ENCODE results near the gene CSTF1. TPM values are rescaled to one million over a fixed set of nuclear protein-coding genes. Genes with fewer than 3 reads are reported as not detected.

The CSTF1 gene
- total RNA-seq = 10 to 100 TPM; 16.4 to 22.8 TPM

DNA sequence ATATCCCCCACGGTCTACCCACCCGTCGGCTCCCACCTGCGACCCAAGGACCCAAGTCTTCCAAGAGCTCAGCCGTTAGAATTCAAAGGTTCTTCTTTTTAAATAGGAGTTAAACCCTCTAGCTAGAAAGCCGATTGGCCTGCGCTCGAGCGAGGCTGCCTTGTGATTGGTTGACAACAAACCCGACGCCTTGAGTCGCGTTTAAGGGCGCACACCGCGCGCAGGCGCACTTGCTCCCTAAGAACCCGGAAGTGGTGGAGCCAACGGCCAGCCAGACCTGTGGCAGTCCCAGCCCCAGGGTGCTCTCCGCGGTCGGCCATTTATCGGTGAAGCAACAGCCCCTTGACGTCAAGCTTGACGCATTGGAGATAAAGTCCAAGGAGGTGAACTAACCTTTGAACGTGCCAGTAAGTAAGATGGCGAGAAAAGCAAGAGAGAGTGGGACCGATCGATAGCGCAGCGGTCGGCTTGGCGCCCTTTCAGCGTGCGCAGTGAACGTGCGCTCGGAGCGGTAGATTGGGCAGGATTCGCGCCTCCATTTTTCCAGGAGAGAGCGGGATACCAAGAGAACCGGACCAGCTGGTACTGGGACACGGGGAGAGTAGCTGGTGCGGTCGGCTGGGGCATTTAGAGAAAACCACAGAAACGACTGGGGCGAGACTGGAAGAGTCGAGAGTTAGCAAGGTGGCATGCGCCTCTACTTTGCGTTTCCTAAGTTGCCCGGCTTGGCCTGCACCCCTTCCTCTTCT lies at the start of gene CSTF1, which contains the start of gene AURKA:
Gene CSTF1 (plus strand): TSS at position 514 of the 749 bp plus-strand sequence. CDS start 2,908 bp downstream, outside the sequence.
Gene AURKA (minus strand): TSS at position 84 of the 749 bp plus-strand sequence. CDS start 4,018 bp downstream, outside the sequence.
- Histone ChIP-seq H3K36me3 (peaks cover 23% of the 10 kb centered on the region), H3K4me3 (peak within 1 kb of the TSS; percentile 82 to 92), H3K27me3 (no peaks in the 10 kb centered on the region), H3K9me3 (no peaks in the 10 kb centered on the region), H3K27ac (peak within 1 kb of the TSS; percentile 91), H3K4me1 (peaks cover 0 to 24% of the 10 kb centered on the region in 2 donors)
- DNase-seq (ENCODE audit: low spot score) = peak; percentile 100
- TF ChIP-seq, protein P1, sequence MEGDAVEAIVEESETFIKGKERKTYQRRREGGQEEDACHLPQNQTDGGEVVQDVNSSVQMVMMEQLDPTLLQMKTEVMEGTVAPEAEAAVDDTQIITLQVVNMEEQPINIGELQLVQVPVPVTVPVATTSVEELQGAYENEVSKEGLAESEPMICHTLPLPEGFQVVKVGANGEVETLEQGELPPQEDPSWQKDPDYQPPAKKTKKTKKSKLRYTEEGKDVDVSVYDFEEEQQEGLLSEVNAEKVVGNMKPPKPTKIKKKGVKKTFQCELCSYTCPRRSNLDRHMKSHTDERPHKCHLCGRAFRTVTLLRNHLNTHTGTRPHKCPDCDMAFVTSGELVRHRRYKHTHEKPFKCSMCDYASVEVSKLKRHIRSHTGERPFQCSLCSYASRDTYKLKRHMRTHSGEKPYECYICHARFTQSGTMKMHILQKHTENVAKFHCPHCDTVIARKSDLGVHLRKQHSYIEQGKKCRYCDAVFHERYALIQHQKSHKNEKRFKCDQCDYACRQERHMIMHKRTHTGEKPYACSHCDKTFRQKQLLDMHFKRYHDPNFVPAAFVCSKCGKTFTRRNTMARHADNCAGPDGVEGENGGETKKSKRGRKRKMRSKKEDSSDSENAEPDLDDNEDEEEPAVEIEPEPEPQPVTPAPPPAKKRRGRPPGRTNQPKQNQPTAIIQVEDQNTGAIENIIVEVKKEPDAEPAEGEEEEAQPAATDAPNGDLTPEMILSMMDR (IDR thresholded peaks at IDR 0.05) = no peak

DNA sequence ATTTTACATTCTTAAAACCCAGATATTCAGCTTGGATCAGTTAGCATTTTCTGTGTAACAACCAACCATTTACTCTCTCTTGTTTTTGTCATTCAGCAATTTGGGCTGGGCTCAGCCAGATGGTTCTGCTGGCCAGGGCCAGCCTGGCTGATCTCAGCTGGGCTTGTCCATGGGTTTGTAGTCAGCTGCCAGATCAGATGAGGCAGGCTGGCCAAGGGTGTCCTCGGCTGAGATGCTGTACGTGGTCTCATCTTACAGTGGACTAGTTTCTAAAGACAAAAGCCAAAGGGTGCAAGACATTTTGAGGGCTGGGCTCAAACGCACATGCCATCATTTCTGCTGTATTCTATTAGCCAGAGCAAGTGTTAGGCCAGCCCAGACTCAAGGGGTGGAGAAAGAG lies 49.7 kb upstream of the CSTF1 start:
- H3K27me3 ChIP-seq = no peaks in the 10 kb centered on the region
- DNase-seq (ENCODE audit: low spot score) = no peak

DNA sequence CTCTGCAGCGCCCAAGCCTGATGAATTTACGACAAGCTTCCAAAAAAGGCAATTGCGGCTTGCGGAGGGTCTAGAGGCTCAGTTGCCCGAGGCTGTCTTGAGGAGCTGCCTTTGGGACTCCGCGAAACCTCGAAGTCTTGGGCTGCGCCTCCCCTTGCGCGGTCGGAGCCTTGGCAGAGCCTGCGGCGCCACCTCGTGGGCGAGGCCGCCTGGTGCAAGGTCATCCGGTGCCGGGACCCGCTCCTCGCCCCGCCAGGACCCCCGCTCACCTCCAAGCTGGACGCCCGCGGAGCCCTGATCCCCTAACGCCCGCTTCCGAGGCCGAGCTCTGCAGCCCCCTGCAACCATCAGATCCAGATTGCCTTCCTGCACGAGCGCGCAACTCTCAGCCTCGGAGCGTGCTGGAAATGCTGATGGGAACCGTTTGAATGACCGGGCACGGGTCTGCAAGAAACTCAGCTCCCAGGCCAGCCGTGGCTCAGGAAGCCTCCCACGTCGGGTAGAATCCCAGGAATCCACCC lies 48.5 kb upstream of the CSTF1 start:
- no peak overlapping the region for H3K27ac ChIP-seq
- DNase-seq (ENCODE audit: low spot score) = no peak
- H3K27me3 ChIP-seq = no peaks in the 10 kb centered on the region
- peaks cover 0 to 6% of the 10 kb centered on the region in 2 donors for H3K4me1 ChIP-seq
- peak overlapping the region in 1 of 2 donors; percentile 7 for H3K4me3 ChIP-seq
- TF ChIP-seq, protein P1 (IDR thresholded peaks at IDR 0.05) = peak in 1 of 2 donors; percentile 77
- H3K9me3 ChIP-seq = peaks cover 0 to 4% of the 10 kb centered on the region in 2 donors
- no peaks in the 10 kb centered on the region for H3K36me3 ChIP-seq

More for the DNA sequence above, 49.7 kb upstream of the CSTF1 start:
- no peaks in the 10 kb centered on the region for H3K36me3 ChIP-seq
- peaks cover 0 to 6% of the 10 kb centered on the region in 2 donors for H3K4me1 ChIP-seq
- no peak overlapping the region for H3K4me3 ChIP-seq
- TF ChIP-seq, protein P1 (IDR thresholded peaks at IDR 0.05) = no peak
- peaks cover 0 to 4% of the 10 kb centered on the region in 2 donors for H3K9me3 ChIP-seq
- no peak overlapping the region for H3K27ac ChIP-seq

DNA sequence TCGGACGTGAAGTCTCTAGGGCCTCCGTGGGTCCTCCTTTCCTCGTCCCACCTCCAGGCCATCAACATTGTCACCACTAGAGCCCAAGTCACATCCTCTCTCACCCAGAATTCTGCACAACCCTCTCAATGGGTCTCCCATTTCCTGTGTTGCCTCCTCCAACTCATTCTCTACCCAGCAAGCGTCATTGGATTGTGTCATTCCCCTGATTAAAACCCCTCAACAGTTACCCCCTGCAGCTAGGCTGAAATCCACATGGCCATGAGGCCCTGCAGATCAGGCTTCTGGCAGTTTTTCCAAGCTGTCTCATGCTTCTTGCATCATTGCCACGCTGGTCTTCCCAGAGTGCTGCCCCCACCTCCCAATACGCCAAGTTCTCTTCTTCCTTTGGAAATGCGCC lies 46.5 kb upstream of the CSTF1 start:
- Histone ChIP-seq H3K4me3 (no peak overlapping the region), H3K27me3 (no peaks in the 10 kb centered on the region), H3K36me3 (no peaks in the 10 kb centered on the region), H3K9me3 (peaks cover 0 to 4% of the 10 kb centered on the region in 2 donors), H3K27ac (no peak overlapping the region), H3K4me1 (peaks cover 0 to 6% of the 10 kb centered on the region in 2 donors)
- TF ChIP-seq, protein P1 (IDR thresholded peaks at IDR 0.05) = no peak
- DNase-seq (ENCODE audit: low spot score) = no peak

DNA sequence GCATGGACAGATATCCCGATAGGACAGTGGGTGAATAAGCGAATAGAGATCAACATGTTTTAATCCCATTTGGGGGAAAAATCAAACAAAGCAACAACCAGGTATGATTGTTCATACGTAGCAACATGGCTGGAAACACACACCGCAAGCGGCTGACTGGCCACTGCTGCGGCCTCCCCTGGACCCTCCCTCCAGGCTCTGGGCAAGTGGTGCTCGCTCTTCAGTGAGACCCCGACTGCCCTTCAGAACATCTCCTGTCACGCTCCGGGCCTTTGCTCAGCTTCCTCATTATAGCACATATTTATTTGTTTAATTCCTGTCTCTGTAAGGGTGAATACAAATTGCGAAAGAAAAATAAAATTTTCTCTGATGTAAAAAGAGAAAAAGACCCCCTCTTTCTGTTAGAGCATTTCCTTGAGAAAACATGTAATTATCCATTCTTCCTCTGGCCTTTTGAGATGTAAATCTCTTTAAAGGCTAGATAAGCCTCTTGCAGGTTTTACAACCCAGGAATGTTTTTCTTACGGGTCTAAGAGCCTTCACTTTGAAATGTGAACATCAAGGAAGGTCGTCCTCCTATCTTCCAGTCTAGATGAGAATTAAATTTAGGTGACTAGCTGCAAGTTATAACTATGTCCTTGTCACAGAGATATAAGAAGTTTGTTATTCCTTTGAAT lies 44.7 kb upstream of the CSTF1 start:
- no peak for DNase-seq (ENCODE audit: low spot score)
- Histone ChIP-seq H3K27me3 (no peaks in the 10 kb centered on the region), H3K4me1 (peaks cover 0 to 6% of the 10 kb centered on the region in 2 donors), H3K36me3 (no peaks in the 10 kb centered on the region), H3K4me3 (no peak overlapping the region), H3K27ac (no peak overlapping the region), H3K9me3 (peaks cover 0 to 2% of the 10 kb centered on the region in 2 donors)
- TF ChIP-seq, protein P1 (IDR thresholded peaks at IDR 0.05) = no peak
